GM12864 (cell line): Measurements from ENCODE around the gene TAC3.
A peak's percentile ranks its signal among the peaks of the same experiment; 100 is the strongest.
"Not testable (repeated sequence)": the region's sequence is repeated elsewhere in the genome, so short reads cannot be mapped to it uniquely, and the experiment has no call there.

Source experiments
- DNase-seq: peaks from one replicate; pipeline ENCODE4 v3.0.0-alpha.2; 2011; ENCODE audit warnings: low read depth
- H3K4me3 ChIP-seq: 2 replicates; pipeline ENCODE4 v1.5.1; 2011; ENCODE audit warnings: mild to moderate bottlenecking, low read depth, low read length, control low read depth
- TF ChIP-seq, protein P1 (sequence below): IDR thresholded peaks from 2 replicates; pipeline ENCODE4 v1.5.1; 2011; ENCODE audit warnings: low read depth, mild to moderate bottlenecking, moderate library complexity, low read length, control low read depth, inconsistent platforms; ENCODE audit errors: missing control alignments

TAC3 gene

DNA sequence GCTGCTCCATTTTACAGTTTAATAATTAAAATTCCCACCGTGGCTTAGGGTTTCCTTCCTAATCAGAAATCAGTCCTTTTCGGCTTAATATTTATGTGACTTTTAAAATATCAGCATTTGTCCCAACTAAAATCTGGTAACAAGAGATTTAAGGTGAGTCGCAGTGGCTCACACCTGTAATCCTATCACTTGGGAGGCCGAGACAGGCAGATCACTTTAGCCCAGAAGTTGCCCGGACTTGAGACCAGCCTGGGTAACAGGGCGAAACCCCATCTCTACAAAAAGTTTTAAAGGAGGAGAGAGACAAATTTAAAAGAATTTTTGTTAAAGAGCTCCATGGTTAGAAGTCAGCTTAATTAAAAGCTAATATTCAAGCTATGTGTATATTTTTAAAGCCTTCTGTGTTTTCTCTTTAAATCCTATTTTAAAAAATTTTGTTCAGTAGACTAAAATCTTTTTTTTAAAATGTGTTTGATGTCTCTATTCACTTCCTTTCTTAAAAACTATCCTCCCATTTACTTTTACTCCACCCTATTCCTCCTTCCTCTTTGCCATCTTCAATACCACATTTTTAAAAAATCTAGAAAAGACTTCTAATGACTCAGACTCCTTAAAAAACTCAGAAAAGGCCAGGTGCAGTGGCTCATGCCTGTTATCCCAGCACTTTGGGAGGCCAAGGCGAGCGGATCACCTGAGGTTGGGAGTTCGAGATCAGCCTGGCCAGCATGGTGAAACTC is 3.8 kb upstream of the TAC3 start:
- TF ChIP-seq, protein P1, sequence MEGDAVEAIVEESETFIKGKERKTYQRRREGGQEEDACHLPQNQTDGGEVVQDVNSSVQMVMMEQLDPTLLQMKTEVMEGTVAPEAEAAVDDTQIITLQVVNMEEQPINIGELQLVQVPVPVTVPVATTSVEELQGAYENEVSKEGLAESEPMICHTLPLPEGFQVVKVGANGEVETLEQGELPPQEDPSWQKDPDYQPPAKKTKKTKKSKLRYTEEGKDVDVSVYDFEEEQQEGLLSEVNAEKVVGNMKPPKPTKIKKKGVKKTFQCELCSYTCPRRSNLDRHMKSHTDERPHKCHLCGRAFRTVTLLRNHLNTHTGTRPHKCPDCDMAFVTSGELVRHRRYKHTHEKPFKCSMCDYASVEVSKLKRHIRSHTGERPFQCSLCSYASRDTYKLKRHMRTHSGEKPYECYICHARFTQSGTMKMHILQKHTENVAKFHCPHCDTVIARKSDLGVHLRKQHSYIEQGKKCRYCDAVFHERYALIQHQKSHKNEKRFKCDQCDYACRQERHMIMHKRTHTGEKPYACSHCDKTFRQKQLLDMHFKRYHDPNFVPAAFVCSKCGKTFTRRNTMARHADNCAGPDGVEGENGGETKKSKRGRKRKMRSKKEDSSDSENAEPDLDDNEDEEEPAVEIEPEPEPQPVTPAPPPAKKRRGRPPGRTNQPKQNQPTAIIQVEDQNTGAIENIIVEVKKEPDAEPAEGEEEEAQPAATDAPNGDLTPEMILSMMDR, result no peak
- no peak for DNase-seq

DNA sequence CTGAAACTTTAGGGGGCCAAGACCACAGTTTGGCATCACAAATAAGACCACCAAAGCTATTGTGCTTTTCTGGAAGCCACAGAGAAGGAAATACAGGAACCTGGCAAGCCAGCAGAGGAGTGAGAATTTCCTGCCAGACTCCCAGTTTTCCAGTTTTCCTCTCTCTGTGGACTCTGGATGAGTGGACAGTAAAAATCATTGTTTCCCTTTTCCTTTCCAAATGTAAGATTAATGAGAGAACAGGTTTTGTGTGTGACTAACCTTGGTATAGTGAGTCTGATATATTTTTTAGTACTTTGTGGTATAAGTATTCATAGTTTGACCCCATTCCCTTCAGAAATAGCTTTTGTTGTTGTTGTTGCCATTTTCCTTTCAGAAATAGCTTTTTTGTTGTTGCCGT is 2.6 kb upstream of the TAC3 start:
- no peak for DNase-seq
- TF ChIP-seq, protein P1, result no peak
- no peak overlapping the region for H3K4me3 ChIP-seq

More for the DNA sequence above, 3.8 kb upstream of the TAC3 start:
- H3K4me3 ChIP-seq, result no peak overlapping the region

DNA sequence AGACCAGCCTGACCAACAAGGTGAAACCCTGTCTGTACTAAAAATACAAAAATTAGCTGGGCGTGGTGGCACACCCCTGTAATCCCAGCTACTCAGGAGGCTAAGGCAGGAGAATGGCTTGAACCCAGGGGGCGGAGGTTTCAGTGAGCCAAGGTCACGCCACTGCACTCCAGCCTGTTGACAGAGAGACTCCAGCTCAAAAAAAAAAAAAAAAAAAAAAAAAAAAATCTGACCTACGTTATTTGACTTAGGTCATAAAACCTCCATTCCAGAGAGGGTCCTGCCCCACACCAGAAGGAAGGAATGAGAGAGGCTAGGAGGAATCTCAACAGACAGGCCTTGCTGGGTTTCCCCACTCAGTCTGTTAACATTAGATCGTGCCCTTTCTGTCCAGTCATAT is 2.0 kb upstream of the TAC3 start:
- not testable (repeated sequence) for H3K4me3 ChIP-seq, DNase-seq

DNA sequence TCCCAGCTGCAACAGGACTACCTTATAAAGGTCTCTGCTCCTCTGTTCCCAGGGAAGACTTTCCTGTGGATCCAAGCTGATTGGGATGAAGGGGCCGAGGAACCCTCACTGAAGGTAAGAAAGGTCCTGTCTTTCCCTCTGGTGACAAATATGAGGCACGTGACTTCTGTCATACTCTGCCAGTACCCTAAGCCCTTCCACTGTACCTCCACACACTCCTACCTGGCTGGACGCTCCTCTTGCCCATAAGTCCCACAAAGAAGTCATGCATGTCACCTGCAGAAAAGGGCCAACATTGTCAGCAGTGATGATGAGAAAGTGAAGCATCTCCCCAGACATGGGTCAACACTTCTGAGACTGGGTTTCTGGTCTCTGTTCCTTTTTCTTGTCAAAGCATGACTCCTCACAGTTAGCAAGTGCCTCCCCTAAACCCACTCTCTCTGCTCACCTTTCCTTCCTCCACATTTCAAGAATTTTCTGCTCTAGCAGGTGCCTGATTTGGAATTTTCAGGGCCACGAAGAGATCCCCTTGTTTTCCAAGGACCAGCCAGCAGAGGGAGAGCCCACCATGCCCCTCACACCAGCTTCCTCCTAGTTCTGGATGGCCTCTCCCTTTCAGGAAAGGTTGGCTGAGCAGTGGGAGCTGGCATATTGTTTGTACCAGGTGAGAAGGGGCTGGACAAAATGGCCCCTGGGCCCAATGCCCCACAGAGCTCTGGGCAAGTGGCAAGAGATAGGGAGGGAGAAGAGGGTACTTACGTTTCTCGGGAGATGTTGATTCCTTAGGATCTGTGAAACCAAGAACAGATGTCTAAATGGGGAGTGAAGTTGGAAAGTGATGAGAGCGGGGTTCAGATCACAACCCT is 3.5 kb downstream of the TAC3 start:
- no peak overlapping the region for H3K4me3 ChIP-seq
- peak; percentile 55 for DNase-seq
- TF ChIP-seq, protein P1, result peak; percentile 6

DNA sequence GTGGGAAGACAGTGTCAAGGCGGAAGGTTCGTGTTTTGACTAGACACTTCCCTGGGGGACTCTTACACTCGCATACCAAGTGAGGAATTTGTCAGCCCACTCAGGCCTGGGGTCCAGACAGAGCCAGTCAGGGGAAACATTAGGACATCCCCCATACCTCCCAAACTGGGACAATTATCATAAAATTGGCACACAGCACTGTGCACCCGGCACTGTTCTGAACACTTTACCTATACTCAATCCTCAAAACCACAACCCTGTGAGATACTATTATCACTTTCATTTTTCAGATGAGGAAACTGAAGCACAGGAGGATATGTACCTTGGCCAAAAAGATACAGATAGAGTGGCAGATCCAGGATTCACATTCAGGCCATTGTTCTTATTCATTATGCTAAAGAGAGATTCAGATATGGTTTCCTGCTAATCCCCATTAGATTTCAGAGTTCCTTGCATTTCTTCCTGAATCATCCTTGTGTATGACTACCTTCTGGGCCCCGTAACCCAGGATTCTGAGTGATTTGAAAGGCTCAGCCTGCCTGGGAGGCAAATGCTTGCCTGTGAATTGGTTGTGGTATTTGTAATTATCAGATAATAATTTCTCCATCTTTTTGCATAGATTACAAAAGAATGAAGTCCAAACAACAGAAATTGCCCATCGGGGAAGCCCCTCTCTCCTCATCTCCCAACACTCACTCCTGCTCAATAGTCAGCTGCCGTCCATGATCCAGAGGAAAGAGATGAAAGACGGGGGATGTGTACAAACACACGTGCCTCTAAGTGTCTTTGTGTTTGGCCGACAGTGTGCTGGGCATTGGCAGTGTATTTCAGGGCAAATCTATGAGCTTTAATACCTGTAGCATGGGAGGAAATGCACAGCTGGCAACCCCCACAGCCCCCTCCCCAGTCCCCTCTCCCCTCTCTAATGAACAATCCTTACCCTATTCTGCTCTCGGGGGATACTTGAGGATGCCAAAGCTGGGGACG is 4.6 kb downstream of the TAC3 start:
- TF ChIP-seq, protein P1, result no peak
- H3K4me3 ChIP-seq, result no peak overlapping the region
- DNase-seq, result no peak

DNA sequence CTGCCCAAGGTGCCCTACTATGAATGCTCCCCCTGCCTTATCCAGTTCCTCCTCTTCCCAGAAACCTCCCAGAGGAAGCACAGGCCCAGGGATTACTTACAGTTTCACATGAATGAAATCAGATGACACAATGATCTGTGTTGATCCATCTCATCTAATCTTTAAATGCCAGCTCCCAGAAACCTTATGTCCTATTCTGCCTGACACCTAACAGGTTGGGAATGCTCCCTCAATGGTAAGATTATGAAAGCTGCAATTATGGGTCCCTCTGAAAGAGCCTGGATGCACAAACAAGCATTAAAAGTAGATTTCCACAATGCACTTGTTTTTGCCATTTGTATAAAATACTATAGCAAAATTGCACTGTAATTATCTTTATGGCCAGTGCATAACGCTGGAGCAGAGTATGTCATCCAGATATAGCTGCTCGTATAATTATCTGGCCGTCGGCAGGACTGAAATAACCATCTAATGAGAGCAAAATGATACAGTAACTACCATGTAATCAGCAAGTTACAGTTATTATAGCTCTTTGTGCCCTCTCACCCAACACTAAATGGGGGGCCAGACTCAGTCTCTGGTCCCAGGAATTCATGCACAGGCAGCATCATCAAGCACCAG is 5.6 kb downstream of the TAC3 start:
- TF ChIP-seq, protein P1, result no peak
- no peak for DNase-seq
- H3K4me3 ChIP-seq, result no peak overlapping the region
